OCI-M2 (cell line): Measurements from ENCODE around the gene NPB.

Experiments
- DNase-seq: peaks from one replicate; lab custom pipeline; 2025; ENCODE audit not compliant: unreplicated experiment; lab: John Stamatoyannopoulos, UW

The NPB gene

GRCh38 chr17:81924557-81925532 lies 22.8 kb downstream of the NPB start:
- no peak for DNase-seq

- DNase-seq, result no peak
These were observed 23.9 kb downstream of the NPB start for GRCh38 chr17:81925860-81926450.

- no peak for DNase-seq
These were observed 24.6 kb downstream of the NPB start for GRCh38 chr17:81926451-81927151.

- DNase-seq, result no peak
These were observed 25.2 kb downstream of the NPB start for GRCh38 chr17:81927152-81927652.

- peak; percentile 58 for DNase-seq
These were observed 25.9 kb downstream of the NPB start, which contains the start of gene MAFG for GRCh38 chr17:81927653-81928543. Gene MAFG (minus strand): TSS chr17:81927735. CDS start chr17:81923185, 4,550 bp downstream.

GRCh38 chr17:81928544-81929252 lies 26.7 kb downstream of the NPB start:
- no peak for DNase-seq

GRCh38 chr17:81929253-81930141 lies 27.5 kb downstream of the NPB start:
- DNase-seq, result no peak

GRCh38 chr17:81930142-81931125 lies 28.4 kb downstream of the NPB start:
- DNase-seq, result no peak

- DNase-seq, result no peak
These were observed 29.1 kb downstream of the NPB start for GRCh38 chr17:81931189-81931556.

GRCh38 chr17:81931557-81932332 lies 29.7 kb downstream of the NPB start:
- no peak for DNase-seq

GRCh38 chr17:81932333-81932983 lies 30.4 kb downstream of the NPB start:
- DNase-seq, result no peak

GRCh38 chr17:81933178-81933699 lies 31.2 kb downstream of the NPB start:
- DNase-seq, result no peak

GRCh38 chr17:81934098-81934757 lies 32.2 kb downstream of the NPB start:
- no peak for DNase-seq

- DNase-seq, result no peak
These were observed 33.0 kb downstream of the NPB start for GRCh38 chr17:81934850-81935708.

- DNase-seq, result no peak
These were observed 33.7 kb downstream of the NPB start for GRCh38 chr17:81935709-81936084.
